SK-N-SH treated with all-trans-retinoic acid at 6 μM for 48 hours (cell line): ENCODE measurements around the gene FARS2.

Experiments
- ATAC-seq: fragments of 200-7000 bp; cut with Tn5 transposase; 3 replicates; pipeline ENCODE4 v1.9.1; 2020; ENCODE audit warnings: mild to moderate bottlenecking, moderate library complexity
- ARNTL ChIP-seq: fragments of 450-650 bp; formaldehyde crosslinking; IDR thresholded peaks from 2 replicates; pipeline ENCODE4 v1.5.0; 2020; ENCODE audit warnings: low read depth, mild to moderate bottlenecking, moderate library complexity, borderline replicate concordance
- BACH2 ChIP-seq: fragments of 250-450 bp; sonication (Bioruptor Pico); IDR thresholded peaks from 2 replicates; pipeline ENCODE4 v1.9.0; 2021; ENCODE audit warnings: mild to moderate bottlenecking, borderline replicate concordance
- CSDC2 ChIP-seq: fragments of 250-450 bp; sonication (Bioruptor Pico); IDR thresholded peaks from 2 replicates; pipeline ENCODE4 v1.5.0; 2020; ENCODE audit warnings: mild to moderate bottlenecking, moderate library complexity
- CSRNP3 ChIP-seq: fragments of 250-450 bp; sonication (Bioruptor Pico); IDR thresholded peaks from 2 replicates; pipeline ENCODE4 v1.5.1; 2021; ENCODE audit warnings: mild to moderate bottlenecking, moderate library complexity
- ESRRG ChIP-seq: fragments of 250-450 bp; sonication (Bioruptor Pico); IDR thresholded peaks from 2 replicates; pipeline ENCODE4 v1.6.1; 2021; ENCODE audit warnings: mild to moderate bottlenecking
- GLIS3 ChIP-seq: fragments of 250-450 bp; sonication (Bioruptor Pico); IDR thresholded peaks from 2 replicates; pipeline ENCODE4 v1.5.0; 2020; ENCODE audit warnings: mild to moderate bottlenecking, moderate library complexity
- OSR1 ChIP-seq: fragments of 250-450 bp; sonication (Bioruptor Pico); IDR thresholded peaks from 2 replicates; pipeline ENCODE4 v1.8.0; 2022; ENCODE audit warnings: moderate library complexity, mild to moderate bottlenecking, inconsistent platforms
- PATZ1 ChIP-seq: fragments of 250-450 bp; sonication (Bioruptor Pico); IDR thresholded peaks from 2 replicates; pipeline ENCODE4 v1.8.0; 2020; ENCODE audit warnings: mild to moderate bottlenecking, moderate library complexity, borderline replicate concordance
- RARB ChIP-seq: fragments of 250-450 bp; sonication (Bioruptor Pico); IDR thresholded peaks from 2 replicates; pipeline ENCODE4 v1.8.0; 2021; ENCODE audit warnings: mild to moderate bottlenecking, moderate library complexity
- SNAI2 ChIP-seq: fragments of 250-450 bp; sonication (Bioruptor Pico); IDR thresholded peaks from 2 replicates; pipeline ENCODE4 v1.5.0; 2020; ENCODE audit warnings: mild to moderate bottlenecking, moderate library complexity
- TCF4 ChIP-seq: fragments of 250-450 bp; sonication (Bioruptor Pico); IDR thresholded peaks from 2 replicates; pipeline ENCODE4 v1.8.0; 2021; ENCODE audit warnings: mild to moderate bottlenecking, moderate library complexity, borderline replicate concordance
- TOX ChIP-seq: fragments of 250-450 bp; sonication (Bioruptor Pico); IDR thresholded peaks from 2 replicates; pipeline ENCODE4 v1.8.0; 2021; ENCODE audit warnings: mild to moderate bottlenecking, moderate library complexity, borderline replicate concordance
- TSHZ2 ChIP-seq: fragments of 250-450 bp; sonication (Bioruptor Pico); IDR thresholded peaks from 2 replicates; pipeline ENCODE4 v1.5.0; 2020; ENCODE audit warnings: mild to moderate bottlenecking, moderate library complexity
- ZC3H10 ChIP-seq: fragments of 250-450 bp; sonication (Bioruptor Pico); IDR thresholded peaks from 2 replicates; pipeline ENCODE4 v1.5.1; 2021; ENCODE audit warnings: mild to moderate bottlenecking, moderate library complexity
- ZFP3 ChIP-seq: fragments of 250-450 bp; sonication (Bioruptor Pico); IDR thresholded peaks from 2 replicates; pipeline ENCODE4 v1.5.0; 2020; ENCODE audit warnings: mild to moderate bottlenecking, moderate library complexity
- ZFP30 ChIP-seq: fragments of 450-650 bp; formaldehyde crosslinking; IDR thresholded peaks from 2 replicates; pipeline ENCODE4 v1.5.0; 2022; ENCODE audit warnings: mild to moderate bottlenecking, moderate library complexity
- ZNF565 ChIP-seq: fragments of 450-650 bp; formaldehyde crosslinking; conservative IDR thresholded peaks from 2 replicates; pipeline ENCODE4 v1.5.0; 2020; ENCODE audit warnings: low read depth, mild to moderate bottlenecking, moderate library complexity
- ZNF70 ChIP-seq: fragments of 450-650 bp; formaldehyde crosslinking; IDR thresholded peaks from 2 replicates; pipeline ENCODE4 v1.5.0; 2020; ENCODE audit warnings: mild to moderate bottlenecking, moderate library complexity
- ZNF8 ChIP-seq: fragments of 450-650 bp; formaldehyde crosslinking; IDR thresholded peaks from 2 replicates; pipeline ENCODE4 v1.5.0; 2020; ENCODE audit warnings: mild to moderate bottlenecking, moderate library complexity
- TF ChIP-seq, protein P1 (sequence below): fragments of 250-450 bp; sonication (Bioruptor Pico); IDR thresholded peaks from 2 replicates; pipeline ENCODE4 v1.8.0; 2021; ENCODE audit warnings: low read depth, mild to moderate bottlenecking, moderate library complexity, borderline replicate concordance
- TF ChIP-seq, protein P2 (sequence below): fragments of 250-450 bp; sonication (Bioruptor Pico); IDR thresholded peaks from 2 replicates; pipeline ENCODE4 v1.5.1; 2020; ENCODE audit warnings: low read depth, mild to moderate bottlenecking, moderate library complexity

FARS2 gene

DNA sequence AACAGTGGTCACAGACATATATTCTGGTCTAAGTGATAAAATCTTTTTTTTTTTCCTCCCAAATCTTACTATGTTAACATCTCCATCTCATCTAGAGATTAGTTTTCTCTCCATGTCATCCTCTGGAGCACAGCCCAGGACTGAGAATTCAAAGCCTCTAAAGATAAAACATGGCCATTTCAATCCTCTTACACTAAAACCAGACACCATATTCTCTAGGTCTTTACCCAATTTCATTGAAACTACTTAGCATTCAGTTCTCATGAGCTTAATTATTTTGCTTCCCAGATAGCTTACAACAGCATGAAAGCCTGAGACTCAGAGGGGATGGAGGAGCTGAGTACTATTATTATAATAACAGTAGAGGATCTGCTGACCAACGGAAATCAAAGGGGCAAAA is 92.7 kb downstream of the FARS2 start:
- no peak for ATAC-seq
- TF ChIP-seq ZFP30 (CRISPR knock-in tag) (no peak), ZNF8 (no peak), OSR1 (no peak), TCF4 (no peak), CSRNP3 (CRISPR knock-in tag) (no peak), TSHZ2 (CRISPR knock-in tag) (no peak), PATZ1 (CRISPR knock-in tag) (no peak), ESRRG (CRISPR knock-in tag) (no peak), GLIS3 (no peak), SNAI2 (CRISPR knock-in tag) (no peak), ARNTL (CRISPR knock-in tag) (no peak), BACH2 (CRISPR knock-in tag) (no peak)
- TF ChIP-seq, protein P1, sequence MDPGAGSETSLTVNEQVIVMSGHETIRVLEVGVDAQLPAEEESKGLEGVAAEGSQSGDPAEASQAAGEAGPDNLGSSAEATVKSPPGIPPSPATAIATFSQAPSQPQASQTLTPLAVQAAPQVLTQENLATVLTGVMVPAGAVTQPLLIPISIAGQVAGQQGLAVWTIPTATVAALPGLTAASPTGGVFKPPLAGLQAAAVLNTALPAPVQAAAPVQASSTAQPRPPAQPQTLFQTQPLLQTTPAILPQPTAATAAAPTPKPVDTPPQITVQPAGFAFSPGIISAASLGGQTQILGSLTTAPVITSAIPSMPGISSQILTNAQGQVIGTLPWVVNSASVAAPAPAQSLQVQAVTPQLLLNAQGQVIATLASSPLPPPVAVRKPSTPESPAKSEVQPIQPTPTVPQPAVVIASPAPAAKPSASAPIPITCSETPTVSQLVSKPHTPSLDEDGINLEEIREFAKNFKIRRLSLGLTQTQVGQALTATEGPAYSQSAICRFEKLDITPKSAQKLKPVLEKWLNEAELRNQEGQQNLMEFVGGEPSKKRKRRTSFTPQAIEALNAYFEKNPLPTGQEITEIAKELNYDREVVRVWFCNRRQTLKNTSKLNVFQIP (CRISPR knock-in tag), result no peak

DNA sequence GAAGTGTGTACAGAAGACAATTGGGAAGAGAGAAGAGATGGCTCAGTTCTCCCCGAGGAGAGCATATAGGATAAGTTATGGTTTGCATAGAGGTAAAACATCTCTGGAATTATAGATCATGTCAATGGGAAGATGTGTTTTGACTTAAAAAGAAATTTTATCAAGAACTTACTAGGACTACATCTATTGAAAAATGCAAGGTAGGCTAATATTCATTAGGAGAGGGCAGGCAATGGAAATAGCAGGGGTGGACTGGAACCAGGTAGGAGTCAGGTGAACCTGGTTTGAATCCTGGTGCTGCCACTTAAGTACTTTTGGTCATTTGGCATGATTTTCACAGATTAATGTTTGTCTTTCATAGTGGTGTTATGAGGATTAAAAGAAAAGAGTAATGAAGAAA is 96.2 kb downstream of the FARS2 start:
- TF ChIP-seq ZNF70 (CRISPR knock-in tag) (no peak), ZFP30 (CRISPR knock-in tag) (no peak), OSR1 (no peak), ZC3H10 (CRISPR knock-in tag) (no peak), RARB (CRISPR knock-in tag) (no peak), ZNF565 (no peak), ZNF8 (no peak), SNAI2 (CRISPR knock-in tag) (no peak), TOX (CRISPR knock-in tag) (no peak), GLIS3 (no peak), CSDC2 (CRISPR knock-in tag) (no peak), PATZ1 (CRISPR knock-in tag) (no peak), ZFP3 (CRISPR knock-in tag) (no peak)
- TF ChIP-seq, protein P2, sequence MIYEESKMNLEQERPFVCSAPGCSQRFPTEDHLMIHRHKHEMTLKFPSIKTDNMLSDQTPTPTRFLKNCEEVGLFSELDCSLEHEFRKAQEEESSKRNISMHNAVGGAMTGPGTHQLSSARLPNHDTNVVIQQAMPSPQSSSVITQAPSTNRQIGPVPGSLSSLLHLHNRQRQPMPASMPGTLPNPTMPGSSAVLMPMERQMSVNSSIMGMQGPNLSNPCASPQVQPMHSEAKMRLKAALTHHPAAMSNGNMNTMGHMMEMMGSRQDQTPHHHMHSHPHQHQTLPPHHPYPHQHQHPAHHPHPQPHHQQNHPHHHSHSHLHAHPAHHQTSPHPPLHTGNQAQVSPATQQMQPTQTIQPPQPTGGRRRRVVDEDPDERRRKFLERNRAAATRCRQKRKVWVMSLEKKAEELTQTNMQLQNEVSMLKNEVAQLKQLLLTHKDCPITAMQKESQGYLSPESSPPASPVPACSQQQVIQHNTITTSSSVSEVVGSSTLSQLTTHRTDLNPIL (CRISPR knock-in tag), result no peak
- no peak for ATAC-seq
